ENCODE data around the gene GNPDA1. TPM values are rescaled to one million over a fixed set of nuclear protein-coding genes. Genes with fewer than 3 reads are reported as not detected.

GNPDA1 gene
- total and polyA plus RNA-seq, 2 of the 8 experiments (the other 6 are each of a cell fraction or from before 2014, with no cell fraction given), result 33.0 to 94.3 TPM

GRCh38 chr5:142023836-142024235, 11.0 kb upstream of the GNPDA1 start:
- no peak overlapping the region for H2BK12ac ChIP-seq (ENCODE audit: low read depth, low read length)
- H2BK15ac ChIP-seq (ENCODE audit: low read length), result no peak overlapping the region
- H2AFZ ChIP-seq (ENCODE audit: low read length), result no peak overlapping the region
- H3K27ac ChIP-seq (ENCODE audit: low read depth, low read length), result no peak overlapping the region
- H4K5ac ChIP-seq (ENCODE audit: insufficient read length, low read depth, low read length), result no peak overlapping the region
- no peak overlapping the region for H3K18ac ChIP-seq (ENCODE audit: extremely low read depth, low read length)
- no peaks in the 10 kb centered on the region for H4K20me1 ChIP-seq (replicated peaks in 1 of 2; ENCODE audit: control insufficient read depth in 1 of 2, insufficient read depth in 2 of 2, low read length in 2 of 2)
- H4K8ac ChIP-seq (ENCODE audit: extremely low read depth, insufficient read depth, low read length), result no peak overlapping the region
- no peaks in the 10 kb centered on the region for H3K36me3 ChIP-seq (ENCODE audit: control insufficient read depth in 2 of 4, insufficient read depth in 4 of 4, low read length in 3 of 4)
- peak overlapping the region in 1 of 2 experiments; percentile 82; a peak in 2 of 4 replicates for H3K4me2 ChIP-seq (ENCODE audit: insufficient read depth in 1 of 2, low read depth in 2 of 2, low read length in 2 of 2)
- CTCF ChIA-PET (ENCODE audit: partially characterized antibody), result interaction anchor here (2.5 kb wide), 1 partner anchor 9 kb away, joined by 14 read pairs; no protein-coding TSS in a partner anchor
- H3K23ac ChIP-seq (ENCODE audit: insufficient read length), result no peak overlapping the region
- 83% methylated on average over 6 of the region's 6 CpGs; no CpG with 5 or more reads in 1 of the 2 experiments for WGBS, 2 experiments (ENCODE audit: extremely low coverage in 1 of 2, insufficient coverage in 1 of 2, insufficient read length in 1 of 2, insufficient replicate concordance in 2 of 2, low coverage in 1 of 2, low lambda C conversion rate in 2 of 2, missing lambda C conversion rate in 1 of 2)
- H3K79me2 ChIP-seq (ENCODE audit: control insufficient read depth in 1 of 2, insufficient read depth in 2 of 2, low read length in 2 of 2), result no peaks in the 10 kb centered on the region
- H3K27me3 ChIP-seq (replicated peaks in 1 of 4; ENCODE audit: control insufficient read depth in 3 of 4, extremely low read depth in 1 of 4, insufficient read depth in 3 of 4, low read length in 3 of 4), result no peaks in the 10 kb centered on the region
- H3K79me1 ChIP-seq (ENCODE audit: low read depth, low read length), result no peaks in the 10 kb centered on the region
- no peak overlapping the region for H2AK5ac ChIP-seq (ENCODE audit: low read depth, low read length)
- H3K56ac ChIP-seq (replicated peaks; ENCODE audit: insufficient read length, low read depth, low read length), result no peak overlapping the region
- H3K4ac ChIP-seq (replicated peaks; ENCODE audit: insufficient read length, low read depth, low read length), result no peak overlapping the region
- H3K4me1 ChIP-seq (replicated peaks in 1 of 4; ENCODE audit: control insufficient read depth in 3 of 4, insufficient read depth in 4 of 4, low read length in 3 of 4), result no peaks in the 10 kb centered on the region
- DNase-seq (ENCODE audit: low read depth in 1 of 2, low spot score in 2 of 2) (no peak), FAIRE-seq (no peak)
- H3K14ac ChIP-seq (ENCODE audit: insufficient read length), result no peak overlapping the region
- no peak overlapping the region for H2BK20ac ChIP-seq (ENCODE audit: low read length)
- H3K4me3 ChIP-seq (ENCODE audit: extremely low read depth in 1 of 4, insufficient read depth in 2 of 4, low read depth in 3 of 4, low read length in 4 of 4), result peak overlapping the region in 1 of 4 experiments; percentile 65; a peak in 1 of 8 replicates
- no peak overlapping the region for H2BK5ac ChIP-seq (ENCODE audit: low read depth, low read length)
- no peak overlapping the region for H4K91ac ChIP-seq (replicated peaks; ENCODE audit: insufficient read length, low read length)
- H3K9ac ChIP-seq (replicated peaks in 1 of 4; ENCODE audit: extremely low read depth in 1 of 4, low read depth in 3 of 4, low read length in 3 of 4), result no peak overlapping the region
- no peak overlapping the region for H2BK120ac ChIP-seq (replicated peaks; ENCODE audit: low read depth, low read length)
- POLR2A ChIA-PET (ENCODE audit: partially characterized antibody), result no interaction called here
- H3K9me3 ChIP-seq (ENCODE audit: insufficient read depth in 2 of 2, low read depth in 1 of 2, low read length in 1 of 2), result peaks cover 0 to 3% of the 10 kb centered on the region in 2 experiments; a peak in 1 of 4 replicates
- H3K23me2 ChIP-seq (ENCODE audit: low read depth, low read length), result peaks cover 4% of the 10 kb centered on the region
- TF ChIP-seq POU5F1 (IDR thresholded peaks at IDR 0.05; ENCODE audit: low read depth, low read length), result no peak
- no peak for TF ChIP-seq YY1 (IDR thresholded peaks at IDR 0.05; ENCODE audit: low read depth, low read length)
- TF ChIP-seq FOSL1 (IDR thresholded peaks at IDR 0.05; ENCODE audit: insufficient read depth, low read depth, low read length), result no peak
- TF ChIP-seq CREB1 (IDR thresholded peaks at IDR 0.05), result no peak
- TF ChIP-seq SIRT6 (IDR thresholded peaks at IDR 0.05; ENCODE audit: low read length), result no peak
- TF ChIP-seq USF2 (IDR thresholded peaks at IDR 0.05; ENCODE audit: low read length), result no peak
- no peak for TF ChIP-seq RNF2 (IDR thresholded peaks at IDR 0.05; ENCODE audit: borderline replicate concordance, low read depth, low read length, missing control alignments, poor library complexity, severe bottlenecking)
- no peak for TF ChIP-seq TAF1 (IDR thresholded peaks at IDR 0.05; ENCODE audit: low read depth, low read length)
- no peak for TF ChIP-seq KDM1A (IDR thresholded peaks at IDR 0.05; ENCODE audit: borderline replicate concordance, low read length)
- no peak for TF ChIP-seq HDAC2 (IDR thresholded peaks at IDR 0.05; ENCODE audit: borderline replicate concordance in 1 of 2, low read depth in 2 of 2, low read length in 2 of 2)
- TF ChIP-seq KDM4A (IDR thresholded peaks at IDR 0.05; ENCODE audit: low read depth, low read length, severe bottlenecking), result no peak
- TF ChIP-seq BRCA1 (IDR thresholded peaks at IDR 0.05; ENCODE audit: low read depth, low read length), result no peak
- no peak for TF ChIP-seq RAD21 (IDR thresholded peaks at IDR 0.05 in 1 of 2, conservative IDR thresholded peaks at IDR 0.05 in 1 of 2; ENCODE audit: low read depth in 2 of 2, low read length in 2 of 2)

All from H1 (cell line).